ENCODE data around the gene UBE2J2. TPM values are rescaled to one million over a fixed set of nuclear protein-coding genes. Genes with fewer than 3 reads are reported as not detected.

The UBE2J2 gene
- total and polyA plus RNA-seq, 4 donors, result 21.0 to 30.4 (median 25.8) TPM

DNA sequence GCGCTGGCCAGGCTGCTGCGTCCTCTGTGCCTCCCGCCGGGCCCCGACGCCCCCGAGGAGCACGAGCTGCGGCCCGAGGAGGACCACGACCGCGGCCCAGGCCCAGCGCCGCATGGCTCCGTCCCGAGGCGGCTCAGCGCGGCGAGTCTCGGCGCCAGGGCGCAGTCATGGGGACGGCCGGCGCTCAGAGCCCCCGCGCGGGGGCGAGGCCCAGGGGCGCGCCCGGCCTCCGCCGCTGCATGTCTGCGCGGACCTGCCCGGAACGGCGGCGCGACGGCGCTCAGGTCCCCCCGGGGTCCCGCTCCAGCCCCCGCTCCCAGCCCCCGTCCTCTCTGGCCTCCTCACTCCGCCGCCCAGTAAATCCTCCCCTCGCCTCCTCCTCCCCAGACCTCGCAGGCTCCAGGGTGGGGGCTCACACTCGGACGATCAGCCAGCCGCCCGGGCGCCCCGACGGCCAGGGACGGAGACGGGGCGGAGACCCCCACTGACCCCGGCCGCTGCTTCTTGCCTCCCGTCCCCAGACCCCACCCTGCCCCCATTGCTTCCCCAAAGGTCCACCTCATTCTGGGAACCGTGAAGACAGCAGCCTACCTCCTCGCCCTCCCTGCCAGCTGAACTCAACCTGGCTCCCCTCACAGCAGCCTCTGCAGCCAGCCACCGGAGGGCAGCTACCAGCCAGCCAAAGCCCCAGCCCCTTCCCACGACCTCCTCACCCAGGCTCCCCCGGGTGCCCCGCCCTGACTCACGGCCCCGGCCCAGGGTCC is 26.9 kb downstream of the UBE2J2 start, which contains the start of gene C1QTNF12 (continued):
- TF ChIP-seq, protein P1, sequence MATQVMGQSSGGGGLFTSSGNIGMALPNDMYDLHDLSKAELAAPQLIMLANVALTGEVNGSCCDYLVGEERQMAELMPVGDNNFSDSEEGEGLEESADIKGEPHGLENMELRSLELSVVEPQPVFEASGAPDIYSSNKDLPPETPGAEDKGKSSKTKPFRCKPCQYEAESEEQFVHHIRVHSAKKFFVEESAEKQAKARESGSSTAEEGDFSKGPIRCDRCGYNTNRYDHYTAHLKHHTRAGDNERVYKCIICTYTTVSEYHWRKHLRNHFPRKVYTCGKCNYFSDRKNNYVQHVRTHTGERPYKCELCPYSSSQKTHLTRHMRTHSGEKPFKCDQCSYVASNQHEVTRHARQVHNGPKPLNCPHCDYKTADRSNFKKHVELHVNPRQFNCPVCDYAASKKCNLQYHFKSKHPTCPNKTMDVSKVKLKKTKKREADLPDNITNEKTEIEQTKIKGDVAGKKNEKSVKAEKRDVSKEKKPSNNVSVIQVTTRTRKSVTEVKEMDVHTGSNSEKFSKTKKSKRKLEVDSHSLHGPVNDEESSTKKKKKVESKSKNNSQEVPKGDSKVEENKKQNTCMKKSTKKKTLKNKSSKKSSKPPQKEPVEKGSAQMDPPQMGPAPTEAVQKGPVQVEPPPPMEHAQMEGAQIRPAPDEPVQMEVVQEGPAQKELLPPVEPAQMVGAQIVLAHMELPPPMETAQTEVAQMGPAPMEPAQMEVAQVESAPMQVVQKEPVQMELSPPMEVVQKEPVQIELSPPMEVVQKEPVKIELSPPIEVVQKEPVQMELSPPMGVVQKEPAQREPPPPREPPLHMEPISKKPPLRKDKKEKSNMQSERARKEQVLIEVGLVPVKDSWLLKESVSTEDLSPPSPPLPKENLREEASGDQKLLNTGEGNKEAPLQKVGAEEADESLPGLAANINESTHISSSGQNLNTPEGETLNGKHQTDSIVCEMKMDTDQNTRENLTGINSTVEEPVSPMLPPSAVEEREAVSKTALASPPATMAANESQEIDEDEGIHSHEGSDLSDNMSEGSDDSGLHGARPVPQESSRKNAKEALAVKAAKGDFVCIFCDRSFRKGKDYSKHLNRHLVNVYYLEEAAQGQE (IDR thresholded peaks at IDR 0.05), result no peak
- TF ChIP-seq FOXA2 (IDR thresholded peaks at IDR 0.05) (no peak), FOXA1 (IDR thresholded peaks at IDR 0.05) (no peak), HNF4A (conservative IDR thresholded peaks at IDR 0.05) (no peak)

DNA sequence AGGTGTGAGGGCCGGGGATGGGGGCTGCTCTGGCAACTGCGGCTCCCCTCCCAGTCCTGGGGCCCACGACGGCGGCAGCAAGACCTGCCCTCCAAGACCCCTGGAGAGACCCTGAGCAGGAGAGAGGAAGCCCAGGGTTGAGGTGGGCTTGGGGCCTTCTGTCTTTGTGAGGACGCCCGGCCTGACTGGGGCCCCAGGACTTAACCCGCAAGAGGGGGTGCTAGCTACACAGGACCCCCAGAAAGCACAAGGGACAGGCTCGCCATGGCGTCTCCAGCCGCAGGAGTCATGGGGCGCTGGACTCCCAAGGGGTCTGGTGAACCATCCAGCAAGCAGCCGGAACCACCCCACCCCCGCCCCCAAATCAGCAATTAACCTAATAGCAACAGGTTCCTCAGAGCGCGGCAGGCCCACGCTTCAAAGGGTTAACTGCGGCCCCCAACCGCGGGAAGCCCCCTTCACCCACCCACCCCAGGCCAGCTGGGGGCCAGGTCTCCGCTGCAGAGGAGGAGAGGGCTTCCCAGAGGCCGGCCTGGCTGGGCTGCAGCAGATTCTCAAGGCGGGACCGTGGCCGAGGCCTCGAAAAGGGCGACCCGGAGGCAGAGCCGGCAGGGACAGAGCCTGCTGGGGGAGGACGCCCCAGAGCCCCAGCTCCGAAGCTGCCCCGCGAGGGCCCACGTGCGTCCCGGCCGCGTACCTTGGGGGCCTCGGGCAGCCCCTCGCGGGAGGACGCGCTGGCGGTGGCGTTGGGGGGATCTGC is 27.7 kb downstream of the UBE2J2 start:
- DNase-seq (ENCODE audit: low spot score), result no peak
- no peak overlapping the region for H3K4me3 ChIP-seq (ENCODE audit: low read depth in 1 of 3, low read length in 3 of 3)
- 51% methylated on average over 45 of the region's 45 CpGs for WGBS
- TF ChIP-seq FOXA1 (IDR thresholded peaks at IDR 0.05) (no peak), HNF4G (IDR thresholded peaks at IDR 0.05) (no peak), TAF1 (conservative IDR thresholded peaks at IDR 0.05) (no peak)
- TF ChIP-seq, protein P1 (IDR thresholded peaks at IDR 0.05), result no peak
- no peak overlapping the region for H3K9ac ChIP-seq (ENCODE audit: low read depth in 1 of 2, low read length in 2 of 2)
- H3K27me3 ChIP-seq (ENCODE audit: control insufficient read depth in 4 of 4, insufficient read depth in 4 of 4, low read length in 3 of 4), result no peaks in the 10 kb centered on the region
- peaks cover 0 to 9% (median 3%) of the 10 kb centered on the region in 4 donors for H3K4me1 ChIP-seq (ENCODE audit: control insufficient read depth in 4 of 4, insufficient read depth in 4 of 4, low read length in 3 of 4)
- no peaks in the 10 kb centered on the region for H3K9me3 ChIP-seq (ENCODE audit: control insufficient read depth in 4 of 4, low read length in 3 of 4)
- H3K27ac ChIP-seq (ENCODE audit: low read depth in 1 of 2, low read length in 2 of 2), result no peak overlapping the region
- H3K36me3 ChIP-seq (ENCODE audit: control insufficient read depth in 4 of 4, insufficient read depth in 3 of 4, low read depth in 1 of 4, low read length in 3 of 4), result no peaks in the 10 kb centered on the region

DNA sequence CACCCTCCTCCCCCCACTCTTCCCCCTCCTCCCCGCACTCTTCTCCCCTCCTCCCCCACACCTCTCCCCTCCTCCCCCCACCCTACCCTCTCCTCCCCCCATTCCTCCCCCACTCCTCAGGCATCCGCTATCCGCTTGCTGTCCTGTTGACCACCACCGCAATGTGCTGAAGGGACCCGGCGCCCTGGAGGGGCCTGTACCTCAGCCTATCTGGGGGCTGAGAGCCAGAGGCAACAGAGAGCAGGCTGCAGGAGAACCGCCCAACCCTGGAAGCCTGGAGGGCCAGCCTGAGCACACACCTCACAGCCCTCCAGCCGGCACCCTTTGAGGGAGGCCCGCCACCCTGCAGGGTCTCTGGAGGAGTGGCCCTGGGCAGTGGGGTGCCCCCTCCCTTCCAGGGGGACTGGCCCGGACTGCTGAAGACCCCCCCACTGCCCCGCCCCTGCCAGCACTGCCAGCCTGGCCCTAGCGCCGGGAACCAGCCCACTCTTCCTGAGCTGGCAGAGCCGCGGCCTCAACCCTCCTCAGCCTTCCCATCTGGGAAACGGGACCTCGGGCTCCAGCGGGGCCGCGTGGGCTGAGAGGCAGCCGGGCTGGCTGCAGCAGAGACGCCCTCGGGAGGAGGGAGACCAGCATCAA is 28.4 kb downstream of the UBE2J2 start:
- Histone ChIP-seq H3K9ac (ENCODE audit: low read depth in 1 of 2, low read length in 2 of 2) (no peak overlapping the region), H3K27ac (ENCODE audit: low read depth in 1 of 2, low read length in 2 of 2) (no peak overlapping the region), H3K4me1 (ENCODE audit: control insufficient read depth in 4 of 4, insufficient read depth in 4 of 4, low read length in 3 of 4) (peaks cover 0 to 9% (median 3%) of the 10 kb centered on the region in 4 donors), H3K4me3 (ENCODE audit: low read depth in 1 of 3, low read length in 3 of 3) (no peak overlapping the region), H3K9me3 (ENCODE audit: control insufficient read depth in 4 of 4, low read length in 3 of 4) (no peaks in the 10 kb centered on the region), H3K27me3 (ENCODE audit: control insufficient read depth in 4 of 4, insufficient read depth in 4 of 4, low read length in 3 of 4) (no peaks in the 10 kb centered on the region), H3K36me3 (ENCODE audit: control insufficient read depth in 4 of 4, insufficient read depth in 3 of 4, low read depth in 1 of 4, low read length in 3 of 4) (no peaks in the 10 kb centered on the region)
- WGBS, result 90% methylated on average over 23 of the region's 23 CpGs
- no peak for DNase-seq (ENCODE audit: low spot score)
- no peak for TF ChIP-seq JUND (IDR thresholded peaks at IDR 0.05)
- no peak for TF ChIP-seq SP1 (IDR thresholded peaks at IDR 0.05)
- TF ChIP-seq EGR1 (IDR thresholded peaks at IDR 0.05; ENCODE audit: low read depth in 2 of 2), result no peak
- TF ChIP-seq, protein P2, sequence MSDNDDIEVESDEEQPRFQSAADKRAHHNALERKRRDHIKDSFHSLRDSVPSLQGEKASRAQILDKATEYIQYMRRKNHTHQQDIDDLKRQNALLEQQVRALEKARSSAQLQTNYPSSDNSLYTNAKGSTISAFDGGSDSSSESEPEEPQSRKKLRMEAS (IDR thresholded peaks at IDR 0.05), result no peak
- TF ChIP-seq RAD21 (IDR thresholded peaks at IDR 0.05), result no peak
- TF ChIP-seq RXRA (IDR thresholded peaks at IDR 0.05), result no peak
- no peak for TF ChIP-seq HNF4A (conservative IDR thresholded peaks at IDR 0.05)
- TF ChIP-seq TAF1 (conservative IDR thresholded peaks at IDR 0.05), result no peak
